NCI-H460 (cell line): Measurements from ENCODE around the gene RLF. TPM values are rescaled to one million over a fixed set of nuclear protein-coding genes. Genes with fewer than 3 reads are reported as not detected.
"Not testable (repeated sequence)": the region's sequence is repeated elsewhere in the genome, so short reads cannot be mapped to it uniquely, and the experiment has no call there.

ENCODE experiments used
- DNase-seq: peaks from one replicate; pipeline ENCODE4 v3.0.0-alpha.2; 2016; ENCODE audit warnings: low read depth; ENCODE audit errors: extremely low read depth
- total RNA-seq: library from RNA; depleted of rRNA; stranded (reverse); fragments of >200 nt; shearing (Covaris generic); gene quantifications from 2 replicates; pipeline ENCODE4 v1.2.3, GENCODE V29; 2014

The RLF gene
- total RNA-seq, 1 experiment from 2014 or later: 11.7 TPM

DNA sequence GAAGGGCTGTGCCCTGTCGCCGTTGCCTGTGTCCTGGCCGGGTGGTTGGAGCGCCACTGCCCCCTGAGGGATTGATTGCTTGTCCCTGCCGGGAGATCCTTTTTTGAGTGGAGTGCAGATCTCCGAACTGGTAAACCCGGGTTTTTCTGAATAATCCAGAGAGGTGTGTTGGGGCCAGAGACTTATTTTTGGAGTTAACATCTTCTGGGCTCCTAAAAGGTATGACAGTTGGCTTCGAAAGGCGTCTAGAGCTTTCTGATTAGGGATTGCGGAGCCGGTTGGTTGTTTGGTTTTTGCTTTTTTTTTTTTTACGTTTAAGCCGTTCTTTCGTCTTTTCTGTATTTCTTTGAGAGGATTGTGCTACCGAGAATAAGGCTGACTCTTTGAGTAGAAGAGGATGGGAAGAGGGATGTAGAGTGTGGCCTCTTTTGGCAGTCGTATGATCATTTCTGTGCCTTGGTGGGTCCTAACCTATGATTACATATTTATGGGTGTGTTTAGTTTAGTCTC lies 756 bp downstream of the RLF start:
- DNase-seq: no peak

DNA sequence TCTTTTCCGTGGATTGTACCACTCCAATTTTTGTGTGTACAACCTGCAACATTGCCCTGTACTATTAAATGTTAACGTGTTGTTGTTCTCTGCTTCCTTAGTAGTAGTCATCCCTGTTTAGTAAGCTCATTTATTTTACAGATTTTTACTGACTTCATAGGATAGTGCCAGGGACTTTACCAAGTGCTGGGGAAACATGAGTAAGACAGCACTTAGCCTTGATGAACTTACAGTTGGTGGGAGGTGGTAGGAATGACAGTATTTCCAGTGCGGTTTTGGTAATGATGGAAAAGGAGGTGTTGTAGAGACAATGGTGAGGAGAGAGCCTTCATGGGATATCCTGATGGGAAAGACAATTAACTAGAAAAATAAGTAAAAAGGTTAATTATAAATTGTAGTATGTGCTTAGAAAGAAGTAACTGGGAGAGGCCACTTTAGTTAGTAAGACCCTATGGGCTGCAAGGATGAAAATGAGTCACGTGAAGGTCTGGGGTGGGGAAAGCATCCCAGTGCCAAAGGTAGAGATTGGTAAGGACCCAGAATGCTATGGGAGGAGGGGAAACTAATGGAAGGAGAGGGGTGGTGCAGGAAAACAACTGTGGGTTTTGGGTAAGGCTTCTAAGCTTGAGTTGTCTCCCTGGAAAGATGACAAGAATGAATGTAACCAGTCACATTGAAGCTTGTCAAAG lies 1.7 kb downstream of the RLF start:
- DNase-seq: no peak

DNA sequence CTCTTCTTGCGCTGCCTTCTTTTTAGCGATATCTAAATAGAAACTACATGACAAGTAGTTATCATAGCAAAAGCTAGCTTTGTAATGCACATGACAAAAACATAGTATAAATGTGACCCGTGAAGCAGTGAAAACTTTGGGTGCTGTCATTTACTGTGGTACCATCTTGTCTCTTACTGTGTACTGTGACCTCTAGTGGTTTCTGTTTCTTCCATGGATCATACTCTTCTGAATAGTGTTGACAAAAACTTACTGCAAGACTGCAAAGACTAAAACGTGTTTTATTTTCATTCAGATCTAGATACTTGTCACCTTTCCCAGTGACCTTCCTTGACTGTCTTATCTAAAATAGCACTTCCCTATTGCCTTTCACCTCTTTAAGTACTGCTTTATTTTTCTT lies 6.1 kb downstream of the RLF start:
- no peak for DNase-seq

DNA sequence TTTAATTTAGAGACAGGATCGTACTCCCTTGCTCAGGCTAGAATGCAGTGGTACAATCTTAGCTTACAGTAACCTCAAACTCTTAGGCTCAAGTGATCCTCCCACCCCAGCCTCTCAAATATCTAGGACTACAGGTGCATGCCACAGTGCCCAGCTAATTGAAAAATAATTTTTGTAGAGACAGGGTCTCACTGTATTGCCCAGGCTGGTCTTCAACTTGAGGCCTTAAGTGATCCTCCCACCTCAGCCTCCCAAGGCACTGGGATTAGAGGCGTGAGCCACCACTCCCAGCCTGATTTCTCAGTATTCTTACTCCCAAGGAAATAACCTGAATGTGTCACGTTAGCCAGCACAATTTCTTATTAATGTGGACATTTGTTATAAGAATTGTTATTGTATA lies 9.8 kb downstream of the RLF start:
- DNase-seq: no peak

DNA sequence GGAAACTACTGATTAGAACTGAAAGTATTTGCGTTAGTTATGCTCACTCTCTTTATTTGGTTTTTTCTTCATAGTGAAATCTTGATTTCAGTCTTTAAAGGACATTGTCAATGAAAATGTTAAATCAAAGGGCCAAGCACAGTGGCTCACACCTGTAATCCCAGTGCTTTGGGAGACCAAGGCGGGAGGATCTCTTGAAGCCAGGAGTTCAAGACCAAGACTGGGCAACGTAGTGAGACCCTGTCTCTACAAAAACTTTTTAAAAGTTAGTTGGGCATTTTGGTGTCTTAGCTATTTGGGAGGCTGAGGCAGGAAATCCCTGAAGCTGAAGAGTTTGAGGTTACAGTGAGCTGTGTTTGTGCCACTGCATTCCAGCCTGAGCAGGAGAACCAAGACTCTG lies 13.6 kb downstream of the RLF start:
- DNase-seq: no peak

DNA sequence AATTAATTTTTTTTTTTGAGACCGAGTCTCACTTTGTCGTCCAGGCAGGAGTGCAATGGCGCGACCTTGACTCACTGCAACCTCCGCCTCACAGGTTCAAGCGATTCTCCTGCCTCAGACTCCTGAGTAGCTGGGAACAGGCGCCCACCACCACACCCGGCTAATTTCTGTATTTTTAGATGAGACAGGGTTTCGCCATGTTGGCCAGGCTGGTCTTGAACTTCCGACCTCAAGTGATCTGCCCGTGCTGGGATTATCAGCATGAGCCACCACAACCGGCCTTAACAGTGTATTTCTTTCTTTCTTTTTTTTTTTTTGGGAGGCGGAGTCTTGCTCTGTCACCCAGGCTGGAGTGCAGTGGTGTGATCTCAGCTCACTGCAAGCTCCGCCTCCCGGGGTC lies 15.8 kb downstream of the RLF start:
- DNase-seq: not testable (repeated sequence)

DNA sequence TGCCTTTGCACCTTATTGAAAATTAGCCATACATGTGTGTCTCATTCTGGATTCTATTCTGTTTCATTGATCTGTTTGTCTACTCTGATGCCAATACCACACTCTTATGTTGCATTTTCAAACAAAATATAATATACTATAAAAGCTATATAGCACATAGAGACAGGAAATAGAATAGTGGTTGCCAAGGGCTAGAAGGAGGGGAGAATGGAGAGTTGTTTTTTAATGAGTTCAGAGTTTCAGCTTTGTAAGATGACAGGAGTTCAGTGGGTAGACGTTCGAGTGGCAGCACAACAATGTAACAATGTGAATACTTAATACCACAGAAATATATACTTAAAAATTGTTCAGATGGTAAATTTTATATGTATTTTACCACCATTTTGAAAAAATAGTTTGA lies 17.0 kb downstream of the RLF start:
- no peak for DNase-seq

DNA sequence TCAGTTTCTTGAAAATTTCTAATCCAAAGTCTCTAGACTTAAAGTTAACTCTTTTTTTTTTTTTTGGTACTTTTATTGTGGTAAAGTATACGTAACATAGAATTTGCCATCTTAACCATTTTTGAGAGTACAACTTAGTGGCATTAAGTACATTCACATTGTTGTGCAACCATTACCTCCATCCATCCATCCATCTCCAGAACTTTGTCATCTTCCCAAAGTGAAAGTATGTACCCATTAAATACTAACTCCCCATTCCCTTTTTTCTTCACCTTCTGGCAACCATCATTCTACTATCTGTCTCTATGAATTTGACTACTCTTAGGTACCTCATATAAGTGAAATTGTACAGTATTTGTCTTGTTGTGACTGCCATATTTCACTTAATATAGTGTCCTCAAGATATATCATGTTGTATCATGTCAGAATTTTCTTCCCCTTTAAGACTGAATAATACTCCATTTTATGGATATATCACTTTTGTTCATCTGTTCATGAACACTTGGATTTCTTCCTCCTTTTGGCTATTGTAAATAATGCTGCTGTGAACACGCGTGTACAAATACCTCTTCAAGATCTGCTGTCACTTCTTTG lies 18.4 kb downstream of the RLF start:
- no peak for DNase-seq

DNA sequence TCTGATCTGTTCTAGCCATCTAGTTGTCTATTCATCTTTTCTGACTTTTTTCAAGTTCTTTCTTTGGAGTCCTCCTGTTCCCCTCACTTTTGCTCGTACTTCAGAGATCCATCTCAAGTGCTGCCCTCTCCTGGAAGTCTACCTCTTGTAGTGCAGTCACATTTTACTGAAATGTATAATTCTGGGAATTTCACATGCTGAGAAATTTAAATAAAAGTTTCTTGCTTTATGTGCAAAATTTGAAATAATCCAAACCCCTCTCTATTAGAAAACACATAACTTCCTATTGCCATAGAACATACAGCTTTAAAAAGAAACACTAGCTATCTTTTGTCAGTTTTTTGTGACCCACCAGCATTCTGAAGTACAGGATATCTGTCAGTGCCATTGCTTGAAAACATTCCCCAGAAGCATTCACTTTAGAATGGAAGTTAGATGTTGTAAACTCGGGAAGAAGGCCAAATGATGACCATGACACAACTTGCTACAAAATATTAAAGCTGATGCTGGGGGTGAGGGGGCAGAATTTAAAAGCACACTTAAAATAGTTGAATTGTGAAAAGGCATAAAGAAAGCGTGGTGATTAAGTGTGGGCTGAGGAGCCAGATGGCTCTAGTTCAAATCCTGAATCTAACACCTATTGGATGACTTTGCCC lies 22.0 kb downstream of the RLF start:
- DNase-seq: no peak

DNA sequence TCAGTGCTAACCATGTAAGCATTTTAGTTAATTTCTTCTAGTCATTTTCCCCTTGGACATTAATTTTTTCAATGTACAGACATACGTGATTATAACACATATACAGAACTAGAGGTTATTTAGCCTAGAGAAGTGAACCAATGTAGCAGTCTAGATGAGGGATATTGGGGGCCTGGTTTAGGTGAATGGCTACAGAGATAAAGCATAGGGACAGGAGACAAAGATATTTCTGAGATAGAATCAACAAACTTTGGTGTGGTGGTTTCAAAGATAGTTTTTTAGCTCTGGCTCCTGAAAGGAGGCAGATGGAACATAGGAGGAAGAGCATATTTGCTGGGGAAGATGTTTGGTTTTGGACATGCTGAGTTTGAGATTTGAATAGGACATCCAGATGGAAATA lies 23.0 kb downstream of the RLF start:
- no peak for DNase-seq

DNA sequence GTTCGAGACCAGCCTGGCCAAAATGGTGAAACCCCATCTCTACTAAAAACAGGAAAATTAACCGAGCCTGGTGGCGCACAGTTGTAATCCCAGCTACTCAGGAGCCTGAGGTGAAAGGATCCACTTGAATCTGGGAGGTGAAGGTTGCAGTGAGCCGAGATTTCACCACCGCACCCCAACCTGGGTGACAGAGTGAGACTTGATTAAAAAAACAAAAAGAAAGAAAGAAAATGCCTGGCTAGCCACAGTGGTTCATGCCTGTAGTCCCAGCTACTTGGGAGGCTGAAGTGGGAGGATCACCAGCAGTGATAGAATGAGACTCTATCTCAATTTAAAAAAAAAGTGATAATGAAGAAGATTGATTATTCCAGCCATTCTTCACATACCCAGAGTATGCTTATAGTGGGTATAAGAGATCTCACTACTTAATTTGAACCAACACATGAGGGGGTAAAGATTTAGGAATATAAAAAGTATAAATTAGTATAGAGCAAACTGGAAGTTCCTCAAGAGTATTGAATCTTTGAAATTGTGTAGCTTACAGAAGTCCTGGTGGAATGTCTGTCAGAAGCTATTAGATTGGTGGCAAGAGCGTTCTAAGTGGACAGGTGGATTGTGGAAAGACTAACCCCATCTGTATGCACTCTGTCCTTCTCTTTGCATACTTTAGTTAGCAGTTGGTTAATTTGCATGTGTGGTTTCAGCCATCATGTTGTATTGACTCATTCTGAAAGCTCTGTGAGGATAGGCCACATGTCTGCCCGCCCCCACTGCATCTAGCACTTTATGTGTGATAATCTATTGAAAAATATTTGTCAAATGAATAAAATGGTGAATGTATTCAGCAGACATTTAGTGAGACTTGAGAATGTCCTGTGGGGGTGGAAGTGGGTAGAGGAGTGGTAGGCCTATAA lies 25.0 kb downstream of the RLF start:
- DNase-seq: no peak

DNA sequence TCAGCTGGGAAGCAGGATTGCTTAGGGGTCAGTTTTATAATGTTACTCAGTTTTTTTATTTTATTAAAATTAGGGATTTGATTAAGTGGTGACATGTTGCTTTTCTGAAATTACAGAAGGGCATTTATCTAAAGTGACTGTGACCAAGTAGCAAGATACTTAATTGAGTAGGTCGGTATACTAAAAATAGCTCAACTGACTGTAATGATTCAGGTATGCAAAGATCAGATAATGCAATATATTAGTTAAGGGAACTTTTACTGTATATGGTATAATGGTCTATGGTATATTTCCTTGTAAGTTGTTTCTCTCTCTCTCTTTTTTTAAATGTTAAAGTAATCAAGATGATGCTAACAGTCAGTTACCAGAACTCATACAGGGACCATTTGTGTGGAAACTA lies 26.2 kb downstream of the RLF start:
- DNase-seq: no peak

DNA sequence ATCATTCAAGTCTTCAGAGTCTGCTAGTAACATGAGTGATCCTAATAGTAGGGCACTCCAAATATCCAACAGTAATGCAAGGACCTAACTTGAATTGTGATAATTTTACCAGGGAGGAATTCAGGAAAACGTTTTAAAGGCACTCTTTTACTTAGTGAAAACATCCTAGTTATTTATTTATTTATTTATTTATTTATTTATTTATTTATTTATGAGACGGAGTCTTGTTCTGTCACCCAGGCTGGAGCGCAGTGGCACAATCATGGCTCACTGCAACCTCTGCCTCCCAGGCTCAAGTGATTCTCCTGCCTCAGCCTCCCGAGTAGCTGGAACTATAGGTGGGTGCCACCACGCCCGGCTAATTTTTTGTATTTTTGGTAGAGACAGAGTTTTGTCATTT lies 33.5 kb downstream of the RLF start:
- DNase-seq: not testable (repeated sequence)

DNA sequence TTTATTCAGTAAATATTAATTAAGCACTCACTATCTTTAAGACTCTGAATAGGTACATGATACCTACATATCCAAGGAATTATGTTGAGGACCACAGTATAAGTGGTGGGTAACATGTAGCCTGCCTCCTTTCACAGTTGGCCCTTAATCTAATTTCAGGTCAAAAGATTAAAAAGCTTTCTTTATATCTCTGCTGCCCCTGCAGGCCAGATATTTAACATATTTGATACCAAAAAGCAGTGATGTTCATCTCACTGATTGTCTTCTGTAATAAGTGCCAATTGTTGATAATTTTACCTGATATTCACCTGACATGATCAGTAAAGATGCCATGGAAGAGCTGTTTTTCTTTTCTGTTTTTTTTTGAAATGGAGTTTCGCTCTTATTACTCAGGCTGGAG lies 36.5 kb downstream of the RLF start:
- no peak for DNase-seq

DNA sequence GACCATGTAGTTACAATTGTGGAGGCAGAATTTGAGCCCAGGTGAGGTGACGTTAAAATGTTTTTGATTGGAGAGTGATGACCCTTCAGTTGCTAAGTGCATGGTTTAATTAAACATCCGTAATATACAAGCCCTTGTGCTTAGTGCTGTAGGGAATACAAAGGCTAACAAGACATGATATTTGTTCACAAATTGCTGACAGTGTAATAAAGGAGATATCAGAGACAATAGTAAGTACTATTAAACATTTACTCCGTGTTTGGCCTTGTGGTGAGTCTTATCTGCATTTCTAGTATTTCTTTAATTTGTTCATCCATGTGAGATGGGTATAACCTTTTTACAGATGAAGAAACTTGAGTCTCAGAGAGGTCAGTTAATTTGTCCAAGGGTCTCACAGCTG lies 37.9 kb downstream of the RLF start:
- DNase-seq: no peak

DNA sequence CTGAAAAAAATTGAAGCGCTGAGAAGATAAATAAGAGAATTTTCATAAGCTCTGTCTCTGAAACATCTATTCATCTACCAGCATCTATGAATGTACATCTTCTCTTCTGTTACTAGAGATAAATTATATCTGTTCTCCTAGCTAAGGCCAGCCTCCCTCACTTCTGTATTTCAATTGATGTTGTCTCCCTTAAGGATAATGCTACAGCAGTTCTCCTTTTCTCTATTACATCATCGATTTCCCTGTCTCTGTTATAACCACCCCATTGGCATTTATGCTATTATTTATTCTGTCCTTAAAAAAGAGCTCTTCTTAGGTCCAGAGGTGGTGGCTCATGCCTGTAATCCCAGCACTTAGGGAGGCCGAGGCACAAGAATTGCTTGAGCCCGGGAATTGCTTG lies 43.7 kb downstream of the RLF start:
- DNase-seq: no peak

DNA sequence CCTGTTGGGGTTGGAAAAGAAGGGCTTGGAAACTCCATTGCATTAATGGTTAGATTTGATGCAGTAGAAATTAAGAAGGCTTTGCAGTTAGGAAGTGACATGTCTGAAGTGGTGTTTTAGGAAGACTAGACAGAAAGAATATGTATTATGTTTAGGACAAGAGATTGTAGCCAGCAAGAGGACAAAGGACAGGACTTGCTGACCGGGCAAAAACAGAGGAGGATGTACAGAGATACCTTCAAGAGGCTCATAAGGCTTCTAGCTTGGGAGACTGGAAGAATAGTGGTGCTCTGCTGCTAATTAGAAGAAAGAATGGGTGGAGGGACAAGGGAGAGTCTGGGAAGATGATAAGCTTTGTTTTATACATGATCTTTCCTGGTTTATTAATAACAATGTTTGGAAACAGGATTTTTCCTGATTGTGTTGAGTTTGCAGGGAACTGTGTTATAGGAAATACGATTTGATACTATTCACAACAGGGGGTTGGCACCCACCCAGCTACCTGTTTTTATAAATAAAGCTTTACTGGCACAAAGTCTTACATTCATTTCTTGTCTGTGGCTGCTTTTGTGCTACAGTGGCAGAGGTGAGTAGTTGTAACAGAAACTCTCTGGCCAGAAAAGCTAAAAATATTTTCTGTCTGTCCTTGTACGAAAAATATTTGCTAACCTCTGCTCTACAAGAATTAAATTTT lies 49.5 kb downstream of the RLF start:
- no peak for DNase-seq

DNA sequence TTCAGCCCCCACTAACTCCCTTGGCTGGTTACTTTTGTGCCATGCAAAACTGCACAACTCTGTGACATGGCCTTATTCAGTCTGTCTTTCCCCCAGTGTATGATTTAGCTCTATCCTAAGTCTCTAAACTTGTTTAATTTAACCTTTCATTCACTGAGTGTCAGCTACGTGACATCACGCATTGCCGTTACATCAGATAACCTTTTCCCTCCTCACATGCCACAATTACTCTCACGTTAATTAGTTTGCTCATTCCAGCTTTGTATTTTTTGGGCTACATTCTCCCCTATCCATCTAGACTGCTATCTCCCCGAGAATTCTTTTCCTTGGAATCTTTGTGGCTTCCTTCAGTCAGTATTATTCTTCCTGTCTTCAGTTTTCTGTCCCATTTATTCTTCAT lies 57.1 kb downstream of the RLF start:
- no peak for DNase-seq

DNA sequence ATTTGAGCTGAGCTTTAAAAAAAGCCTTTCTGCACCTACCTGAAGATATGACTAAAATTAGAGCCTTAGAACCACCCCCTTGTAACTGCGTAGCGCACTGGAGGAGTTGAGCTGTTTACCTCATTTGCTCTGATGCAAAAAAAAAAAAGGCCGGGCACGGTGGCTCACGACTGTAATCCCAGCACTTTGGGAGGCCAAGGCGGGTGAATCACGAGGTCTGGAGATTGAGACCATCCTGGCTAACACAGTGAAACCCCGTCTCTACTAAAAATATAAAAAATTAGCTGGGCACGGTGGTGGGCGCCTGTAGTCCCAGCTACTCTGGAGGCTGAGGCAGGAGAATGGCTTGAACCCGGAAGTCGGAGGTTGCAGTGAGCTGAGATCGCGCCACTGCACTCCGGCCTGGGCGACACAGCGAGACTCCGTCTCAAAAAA lies 60.3 kb downstream of the RLF start:
- DNase-seq: not testable (repeated sequence)

DNA sequence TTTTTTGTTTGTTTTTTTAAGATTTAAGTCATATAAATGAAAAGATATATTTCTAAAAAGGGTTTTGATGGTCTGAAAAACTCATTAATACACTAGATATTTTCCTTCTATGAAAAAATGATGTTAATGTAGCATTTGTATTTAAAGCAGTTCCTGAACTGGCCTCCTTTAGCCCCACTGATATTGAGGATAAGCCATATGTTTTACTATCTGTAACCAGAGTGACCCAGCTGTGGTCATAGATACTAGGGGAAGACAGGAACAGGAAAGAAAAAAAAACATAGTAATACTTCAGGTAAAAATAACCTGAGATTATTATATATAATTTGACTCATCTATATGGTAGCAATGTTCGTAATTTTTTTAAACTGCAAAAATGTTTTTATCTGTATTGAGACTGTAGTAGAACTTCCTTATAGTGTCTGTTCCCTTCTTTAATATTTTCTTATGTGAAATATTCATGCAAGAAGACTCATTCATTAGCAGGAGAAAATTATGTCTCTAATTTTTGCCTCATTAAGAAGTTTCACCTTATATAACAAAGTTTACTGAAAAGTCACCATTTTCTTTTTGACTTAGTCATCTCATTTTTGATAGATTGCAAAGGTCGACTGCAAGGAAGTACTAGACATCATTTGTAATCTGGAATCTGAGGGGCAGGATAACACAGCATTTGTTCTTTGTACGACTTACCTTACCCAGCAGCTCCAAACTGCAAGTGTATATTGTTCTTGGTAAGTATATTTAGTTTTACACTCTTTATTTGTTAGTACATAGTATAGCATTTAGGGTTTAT lies 61.0 kb downstream of the RLF start:
- DNase-seq: no peak
